Loucy (cell line): ENCODE results near the gene TTC21A.

Source experiments
- EZH2phosphoT487 ChIP-seq: fragments of 200-600 bp; IDR thresholded peaks from 2 replicates; pipeline ENCODE4 v1.6.1; 2018; ENCODE audit warnings: antibody characterized with exemption, mild to moderate bottlenecking, moderate library complexity, borderline replicate concordance
- TF ChIP-seq, protein P1 (sequence below): fragments of 200-600 bp; sonication (generic); conservative IDR thresholded peaks from 2 replicates; pipeline ENCODE4 v1.5.1; 2014; ENCODE audit warnings: mild to moderate bottlenecking, antibody characterized with exemption, low read length

DNA sequence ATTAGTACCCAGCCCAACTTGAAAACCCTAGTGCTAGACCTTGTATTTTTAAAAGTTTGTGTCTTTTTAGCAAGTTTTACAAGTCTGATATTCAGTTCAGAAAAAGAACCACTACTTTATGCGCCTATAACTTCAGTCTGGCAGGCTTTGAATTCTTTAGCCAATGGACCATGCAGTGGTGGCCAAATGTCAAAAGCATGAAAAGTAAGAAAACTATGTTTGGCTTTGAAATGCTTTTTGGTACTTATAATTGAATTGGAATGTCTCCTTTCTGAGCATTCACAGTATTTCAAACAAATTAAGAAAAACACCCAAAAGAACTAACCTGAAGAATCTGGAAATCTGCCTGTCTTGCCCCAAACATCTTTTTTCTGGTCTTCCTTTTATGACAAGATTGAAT is 42.8 kb upstream of the TTC21A start:
- TF ChIP-seq, protein P1, sequence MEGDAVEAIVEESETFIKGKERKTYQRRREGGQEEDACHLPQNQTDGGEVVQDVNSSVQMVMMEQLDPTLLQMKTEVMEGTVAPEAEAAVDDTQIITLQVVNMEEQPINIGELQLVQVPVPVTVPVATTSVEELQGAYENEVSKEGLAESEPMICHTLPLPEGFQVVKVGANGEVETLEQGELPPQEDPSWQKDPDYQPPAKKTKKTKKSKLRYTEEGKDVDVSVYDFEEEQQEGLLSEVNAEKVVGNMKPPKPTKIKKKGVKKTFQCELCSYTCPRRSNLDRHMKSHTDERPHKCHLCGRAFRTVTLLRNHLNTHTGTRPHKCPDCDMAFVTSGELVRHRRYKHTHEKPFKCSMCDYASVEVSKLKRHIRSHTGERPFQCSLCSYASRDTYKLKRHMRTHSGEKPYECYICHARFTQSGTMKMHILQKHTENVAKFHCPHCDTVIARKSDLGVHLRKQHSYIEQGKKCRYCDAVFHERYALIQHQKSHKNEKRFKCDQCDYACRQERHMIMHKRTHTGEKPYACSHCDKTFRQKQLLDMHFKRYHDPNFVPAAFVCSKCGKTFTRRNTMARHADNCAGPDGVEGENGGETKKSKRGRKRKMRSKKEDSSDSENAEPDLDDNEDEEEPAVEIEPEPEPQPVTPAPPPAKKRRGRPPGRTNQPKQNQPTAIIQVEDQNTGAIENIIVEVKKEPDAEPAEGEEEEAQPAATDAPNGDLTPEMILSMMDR = no peak
- TF ChIP-seq EZH2phosphoT487 = no peak
